ENCODE data around the gene ATG14.
"Not testable (repeated sequence)": the region's sequence is repeated elsewhere in the genome, so short reads cannot be mapped to it uniquely, and the experiment has no call there.

ATG14 gene

DNA sequence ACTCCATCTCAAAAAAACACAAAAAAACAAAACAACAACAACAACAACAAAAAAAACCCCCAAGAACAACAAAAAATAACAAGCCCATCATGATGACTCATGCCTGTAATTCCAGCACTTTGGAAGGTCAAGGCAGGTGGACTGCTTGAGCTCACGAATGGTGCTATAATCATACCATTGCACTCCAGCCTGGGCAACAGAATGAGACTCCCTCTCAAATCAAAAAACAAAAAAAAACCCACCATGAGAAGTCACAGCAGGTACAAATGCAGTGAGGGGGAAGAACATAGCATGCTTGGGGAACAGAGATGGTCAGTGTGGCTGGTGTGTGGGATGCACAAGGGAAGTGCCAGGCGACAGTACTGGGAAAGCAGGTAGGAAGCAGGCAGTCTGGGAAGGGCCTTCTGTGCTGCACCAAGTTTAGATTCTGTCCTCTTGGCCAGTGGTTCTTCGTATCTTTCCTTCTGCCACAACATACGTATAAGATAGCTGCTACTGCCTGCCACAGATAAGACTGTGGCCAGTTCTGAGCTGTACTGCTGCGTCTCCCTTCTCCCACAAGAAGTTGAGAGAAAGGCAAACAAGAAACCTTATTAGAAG is 28.0 kb downstream of the ATG14 start:
- no peak for DNase-seq

DNA sequence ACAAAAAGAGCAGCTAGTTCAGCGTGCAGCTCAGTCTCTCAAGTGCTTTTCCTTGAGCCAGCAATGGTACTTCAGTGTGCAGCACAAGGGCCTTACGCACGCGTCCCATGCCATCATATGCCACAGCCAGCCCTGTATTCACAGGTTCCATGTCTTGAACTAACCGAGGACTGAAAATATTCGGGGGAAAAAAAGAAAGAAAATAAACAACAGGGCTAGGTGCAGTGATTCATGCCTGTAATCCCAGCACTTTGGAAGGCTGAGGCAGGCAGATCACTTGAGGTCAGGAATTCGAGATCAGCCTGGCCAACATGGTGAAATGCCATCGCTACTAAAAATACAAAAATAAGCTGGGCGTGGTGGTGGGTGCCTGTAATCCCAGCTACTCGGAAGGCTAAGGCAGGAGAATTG is 28.6 kb downstream of the ATG14 start:
- DNase-seq = not testable (repeated sequence)

DNA sequence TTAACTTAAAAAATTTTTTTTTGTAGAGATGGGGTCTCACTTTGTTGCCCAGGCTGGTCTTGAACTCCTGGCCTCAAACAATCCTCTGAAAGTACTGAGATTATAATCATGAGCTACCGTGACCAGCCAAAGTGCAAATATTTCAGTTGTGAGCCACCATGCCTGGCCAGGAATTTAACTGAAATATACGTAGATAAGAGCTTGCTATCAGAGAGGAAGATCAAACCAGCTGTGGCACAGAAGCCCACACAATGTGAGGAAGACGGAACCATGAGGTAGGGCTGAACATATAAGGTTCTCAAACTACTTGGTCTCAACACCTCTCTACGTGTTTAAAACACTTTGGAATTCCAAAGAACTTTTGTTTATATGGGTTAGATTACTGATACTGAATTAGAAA is 29.1 kb downstream of the ATG14 start:
- no peak for DNase-seq

DNA sequence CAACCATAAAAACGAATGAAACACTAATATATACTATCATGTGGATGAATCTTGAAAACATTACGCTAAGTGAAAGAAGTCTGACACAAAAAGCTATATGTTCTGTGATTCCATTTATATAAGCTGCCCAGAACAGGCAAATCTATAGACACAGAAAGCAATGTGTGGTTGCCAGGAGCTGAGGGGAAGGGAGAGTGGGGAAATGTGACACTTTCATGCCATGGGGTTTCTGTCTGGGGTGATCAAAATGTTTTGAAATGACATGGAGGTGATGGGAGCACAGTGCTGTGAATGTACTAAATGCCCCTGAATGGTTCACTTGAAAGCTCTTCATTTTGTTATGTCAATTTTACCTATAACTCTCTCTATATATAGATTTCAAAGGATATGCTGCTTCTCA is 30.1 kb downstream of the ATG14 start:
- DNase-seq = no peak

DNA sequence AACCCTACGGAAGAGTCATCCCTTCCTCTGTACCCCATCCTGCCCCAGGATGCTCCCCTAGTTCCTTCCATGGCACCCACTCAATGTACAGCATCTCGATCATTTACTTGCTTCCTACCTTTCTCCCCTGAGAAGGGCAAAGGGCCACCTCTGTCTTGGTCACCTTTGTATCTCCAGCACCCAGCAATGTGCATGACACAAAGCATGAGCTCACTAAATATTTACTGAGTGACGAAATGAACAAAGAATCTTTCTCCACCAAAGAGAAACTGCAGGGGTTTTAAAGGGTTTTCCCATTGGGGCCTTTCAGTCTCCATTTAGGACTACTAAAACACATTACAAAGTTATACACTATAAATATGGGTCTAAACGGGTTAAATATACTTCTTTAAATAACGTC is 30.6 kb downstream of the ATG14 start:
- no peak for DNase-seq

DNA sequence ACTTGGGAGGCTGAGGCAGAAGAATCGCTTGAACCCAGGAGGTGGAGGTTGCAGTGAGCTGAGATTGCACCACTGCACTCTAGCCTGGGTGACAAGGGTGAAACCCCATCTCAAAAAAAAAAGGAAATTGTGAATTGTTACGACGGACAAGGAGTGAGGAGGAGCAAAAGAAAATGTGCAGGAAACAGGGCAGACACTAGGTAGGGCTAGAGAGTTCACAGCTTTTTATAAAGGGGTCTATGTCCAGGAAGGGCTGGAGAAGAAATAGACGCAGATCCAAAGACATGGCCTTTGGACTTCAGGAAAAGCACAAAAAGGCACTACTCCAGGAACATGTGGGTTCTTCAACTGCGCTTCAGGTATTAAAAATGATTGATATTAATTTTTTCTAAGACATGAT is 34.4 kb downstream of the ATG14 start:
- DNase-seq = no peak

DNA sequence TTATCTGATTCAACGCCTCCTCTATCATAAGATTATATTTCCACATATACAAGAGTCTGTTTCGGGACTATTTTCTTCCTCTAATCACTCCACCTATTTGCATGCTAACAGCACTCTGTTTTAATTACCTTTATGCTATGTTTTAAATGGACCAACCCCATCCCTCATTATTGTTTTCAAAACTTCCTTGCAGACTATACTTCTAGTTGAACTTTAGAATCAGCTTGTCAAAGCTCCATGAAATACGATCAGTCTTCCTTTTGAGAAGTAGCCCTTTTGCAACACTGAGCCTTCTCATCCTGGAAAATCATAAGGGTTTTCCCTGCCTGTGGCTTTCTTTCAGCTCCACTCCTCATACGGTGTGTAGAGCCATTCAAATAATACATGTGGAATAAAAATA is 36.9 kb downstream of the ATG14 start:
- DNase-seq = no peak

DNA sequence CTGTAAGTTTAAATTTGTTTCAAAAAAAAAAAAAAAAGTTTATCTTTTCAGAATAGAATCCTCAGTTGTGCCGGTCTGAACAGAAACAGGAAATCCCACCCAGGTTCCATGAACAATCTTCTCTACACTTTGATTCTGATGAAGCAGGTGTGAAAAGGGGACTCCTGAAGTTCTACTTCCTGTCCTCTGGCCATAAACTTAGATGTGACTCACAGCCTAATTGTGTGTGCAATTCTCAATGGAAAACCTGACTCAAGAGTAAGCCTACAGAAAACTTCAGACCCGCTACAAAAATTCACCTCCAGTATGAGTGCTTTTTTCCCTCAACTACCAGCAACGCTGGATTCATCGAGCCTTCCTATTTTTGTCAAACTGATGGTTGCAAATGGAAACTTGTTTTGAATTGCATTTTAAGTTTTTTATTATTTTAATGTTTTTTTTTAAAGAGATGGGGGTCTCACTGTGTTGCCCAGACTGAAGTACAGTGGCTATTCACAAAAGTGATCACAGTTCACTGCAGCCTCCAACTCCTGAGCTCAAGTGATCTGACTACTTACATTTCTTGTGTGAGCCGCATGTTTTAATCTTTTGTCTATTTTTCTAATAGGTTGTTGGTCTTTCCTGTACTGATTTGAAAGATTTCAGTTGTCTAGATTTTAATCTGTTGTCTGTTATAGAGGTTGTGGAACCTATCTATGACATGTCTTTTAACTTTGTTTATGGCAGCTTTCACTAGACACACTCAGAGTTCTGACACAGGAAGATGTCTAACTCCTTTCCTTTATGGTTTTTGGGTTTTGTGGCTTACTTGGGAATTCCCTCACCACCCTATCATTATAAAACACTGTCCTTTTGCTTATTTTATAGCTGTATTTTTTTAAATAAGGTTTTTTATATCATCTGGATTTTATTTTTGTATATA is 37.6 kb downstream of the ATG14 start:
- DNase-seq = no peak

DNA sequence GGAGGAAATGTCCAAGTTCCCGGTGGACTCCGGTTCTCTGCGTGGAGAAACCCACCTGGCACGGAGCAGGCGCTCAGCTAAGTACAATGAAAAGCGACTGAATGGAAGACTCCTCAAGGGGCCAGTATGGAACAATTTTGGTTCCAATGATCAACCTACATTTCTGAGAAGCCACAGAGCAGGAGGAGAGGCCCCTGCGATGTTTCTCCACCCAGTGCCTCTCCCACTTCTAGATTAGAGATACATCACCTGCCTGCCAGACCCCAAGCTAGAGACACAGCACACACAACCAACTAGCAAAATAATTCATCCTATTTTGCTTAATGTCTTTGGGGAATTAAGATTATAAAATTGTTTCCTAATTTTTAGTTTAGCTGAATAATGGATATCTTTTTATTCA is 38.8 kb downstream of the ATG14 start:
- no peak for DNase-seq

DNA sequence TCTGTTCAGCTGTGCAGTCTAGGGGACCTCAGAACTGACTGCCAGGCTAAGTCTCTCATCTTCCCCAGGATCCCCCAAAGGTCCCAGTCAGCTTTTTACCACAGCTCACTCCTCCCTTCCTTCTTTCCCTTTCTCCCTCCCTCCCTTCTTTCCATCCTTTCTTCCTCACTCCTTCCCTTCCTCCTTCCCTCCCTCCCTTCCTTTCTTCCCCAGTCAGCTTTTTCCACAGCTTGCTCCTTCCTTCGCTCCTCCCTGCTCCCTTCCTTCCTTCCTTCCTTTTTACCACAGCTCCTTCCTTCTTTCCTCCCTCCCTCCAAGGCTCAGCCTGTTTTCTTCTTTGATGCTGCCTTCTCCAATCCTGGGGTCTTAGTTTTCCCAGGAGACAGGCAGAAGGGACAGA is 39.2 kb downstream of the ATG14 start:
- no peak for DNase-seq

DNA sequence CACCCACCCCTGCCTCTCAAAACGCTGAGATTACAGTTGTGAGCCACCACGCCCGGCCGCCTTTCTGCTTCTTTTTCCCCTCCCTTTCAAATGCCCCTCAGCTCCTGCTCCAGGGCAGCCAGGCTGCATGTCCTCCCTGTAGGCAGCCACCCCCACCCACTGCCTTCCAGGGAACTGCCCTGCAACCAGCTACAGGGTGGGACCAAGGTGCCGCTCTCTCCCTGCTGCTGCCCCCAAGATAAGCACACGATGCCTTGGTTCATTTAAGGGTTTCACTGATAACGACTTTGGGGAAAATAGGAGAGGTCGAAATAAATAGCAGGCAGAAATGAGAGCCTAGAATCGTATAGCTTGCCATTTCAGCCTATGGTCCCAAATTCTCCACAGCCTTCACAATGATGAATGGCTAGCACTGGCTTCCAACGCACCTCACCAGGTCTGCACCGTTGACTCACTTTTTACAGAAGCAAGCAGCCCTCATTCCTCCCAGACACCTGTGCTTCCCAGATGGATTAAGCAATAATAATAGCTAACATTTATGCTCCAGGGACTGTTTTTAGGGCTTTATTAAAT is 40.7 kb downstream of the ATG14 start:
- DNase-seq = no peak

DNA sequence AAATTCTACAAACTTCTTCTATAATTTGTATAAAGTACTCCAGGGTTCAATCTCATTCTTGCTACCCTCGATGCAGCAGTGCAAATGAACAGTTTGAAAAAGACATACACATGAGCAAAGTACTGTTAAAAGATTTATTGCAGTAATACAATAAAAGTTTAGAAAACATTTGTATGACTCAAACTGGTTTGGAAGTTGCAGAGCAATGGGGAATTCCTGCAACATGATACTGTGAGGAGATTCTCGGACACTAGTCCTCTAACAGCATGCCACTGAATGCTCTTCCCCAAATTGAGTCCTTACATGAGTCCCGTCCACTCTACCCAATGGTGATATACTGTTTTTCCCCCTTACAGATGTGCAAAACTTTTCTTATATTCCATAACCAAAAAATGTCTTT is 45.4 kb downstream of the ATG14 start:
- no peak for DNase-seq

DNA sequence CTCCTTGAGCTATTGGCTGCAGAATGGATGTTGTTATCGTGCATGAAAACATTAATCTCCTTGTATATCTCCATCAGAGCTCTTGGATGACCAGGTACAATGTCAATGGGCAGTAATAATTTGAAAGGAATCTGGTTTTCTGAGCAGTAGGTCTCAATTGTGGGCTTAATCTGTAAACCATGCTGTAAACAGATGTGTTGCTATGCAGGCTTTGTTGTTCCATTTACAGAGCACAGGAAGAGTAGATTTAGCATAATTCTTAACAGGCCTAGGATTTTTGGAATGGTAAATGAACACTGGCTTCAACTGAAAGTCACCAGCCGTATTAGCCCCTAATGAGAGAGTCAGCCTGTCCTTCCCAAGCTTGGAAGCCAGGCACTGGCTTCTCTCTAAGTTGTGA is 50.4 kb downstream of the ATG14 start:
- DNase-seq = no peak

DNA sequence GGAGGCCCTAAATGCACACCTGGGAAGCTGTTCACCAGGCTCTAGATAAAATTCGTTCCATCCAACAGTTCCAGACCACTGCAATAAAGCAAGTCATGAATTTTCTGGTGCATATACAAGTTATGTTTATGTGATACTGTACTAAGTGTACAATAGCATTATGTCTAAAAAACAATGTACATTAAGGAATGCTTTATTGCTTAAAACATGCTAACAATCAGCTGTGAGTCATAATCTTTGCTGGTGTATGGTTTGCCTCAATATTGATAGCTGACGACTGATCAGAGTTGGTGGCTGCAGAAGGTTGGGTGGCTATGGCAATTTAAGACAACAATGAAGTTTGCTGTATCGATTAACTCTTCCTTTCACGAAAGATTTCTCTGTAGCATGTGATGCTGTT is 52.3 kb downstream of the ATG14 start:
- no peak for DNase-seq

DNA sequence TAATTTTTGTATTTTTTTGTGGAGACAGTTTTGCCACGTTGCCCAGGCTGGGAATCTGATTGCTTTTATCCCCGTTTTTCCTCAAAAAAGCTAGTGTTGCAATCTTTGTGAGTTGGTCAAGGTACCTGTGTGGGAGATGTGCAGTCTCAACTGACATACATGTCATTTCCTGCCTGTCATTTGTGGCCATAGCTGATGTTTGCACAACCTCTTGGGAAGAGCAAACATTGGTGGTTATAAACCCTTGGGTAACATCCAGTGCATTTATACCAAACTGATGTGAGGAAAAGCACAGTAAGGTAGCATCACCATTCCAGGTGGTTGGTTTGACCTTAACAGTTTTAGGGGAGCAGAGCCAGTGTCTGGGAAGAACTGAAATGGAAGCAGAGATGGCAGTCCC is 54.7 kb downstream of the ATG14 start:
- DNase-seq = no peak

DNA sequence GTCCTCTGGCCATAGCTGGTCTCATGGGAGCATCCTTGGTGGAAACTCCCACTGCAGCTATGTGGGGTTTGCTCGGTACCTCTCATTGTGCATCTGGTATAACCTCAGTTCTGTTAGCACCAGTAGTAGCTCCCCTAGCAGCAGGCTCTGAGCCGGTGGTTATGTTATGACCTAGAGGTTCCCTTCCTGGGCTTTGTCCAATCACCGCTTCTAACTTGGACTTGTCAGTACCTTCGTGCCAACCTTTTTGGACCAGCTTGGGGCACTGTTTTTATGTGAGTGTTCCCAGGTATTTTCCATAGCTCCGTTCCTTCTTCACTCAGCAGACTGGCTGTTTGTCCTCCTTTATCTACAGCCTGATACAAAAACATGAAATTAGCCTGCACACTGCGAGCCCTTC is 55.7 kb downstream of the ATG14 start:
- no peak for DNase-seq

DNA sequence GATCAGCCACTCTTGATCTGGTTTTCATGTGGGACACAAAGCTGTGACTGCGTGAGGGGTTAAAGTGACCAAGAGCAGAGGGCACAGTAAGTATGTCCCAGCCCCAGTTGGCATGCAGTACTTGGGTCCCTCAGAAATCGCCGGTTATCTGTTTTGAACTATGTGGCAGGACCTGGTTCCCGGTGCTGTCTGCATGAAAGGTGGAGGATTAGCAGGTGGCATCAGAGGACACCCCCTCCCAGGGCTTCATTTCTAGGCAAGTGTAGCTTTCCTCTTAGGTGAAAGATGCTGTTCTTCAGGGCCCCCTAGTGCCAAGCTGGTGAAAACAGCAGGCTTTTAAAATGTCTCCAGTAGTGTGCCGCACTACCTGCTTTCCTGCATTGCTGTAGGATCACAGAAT is 57.1 kb downstream of the ATG14 start:
- DNase-seq = peak; percentile 37 to 49

DNA sequence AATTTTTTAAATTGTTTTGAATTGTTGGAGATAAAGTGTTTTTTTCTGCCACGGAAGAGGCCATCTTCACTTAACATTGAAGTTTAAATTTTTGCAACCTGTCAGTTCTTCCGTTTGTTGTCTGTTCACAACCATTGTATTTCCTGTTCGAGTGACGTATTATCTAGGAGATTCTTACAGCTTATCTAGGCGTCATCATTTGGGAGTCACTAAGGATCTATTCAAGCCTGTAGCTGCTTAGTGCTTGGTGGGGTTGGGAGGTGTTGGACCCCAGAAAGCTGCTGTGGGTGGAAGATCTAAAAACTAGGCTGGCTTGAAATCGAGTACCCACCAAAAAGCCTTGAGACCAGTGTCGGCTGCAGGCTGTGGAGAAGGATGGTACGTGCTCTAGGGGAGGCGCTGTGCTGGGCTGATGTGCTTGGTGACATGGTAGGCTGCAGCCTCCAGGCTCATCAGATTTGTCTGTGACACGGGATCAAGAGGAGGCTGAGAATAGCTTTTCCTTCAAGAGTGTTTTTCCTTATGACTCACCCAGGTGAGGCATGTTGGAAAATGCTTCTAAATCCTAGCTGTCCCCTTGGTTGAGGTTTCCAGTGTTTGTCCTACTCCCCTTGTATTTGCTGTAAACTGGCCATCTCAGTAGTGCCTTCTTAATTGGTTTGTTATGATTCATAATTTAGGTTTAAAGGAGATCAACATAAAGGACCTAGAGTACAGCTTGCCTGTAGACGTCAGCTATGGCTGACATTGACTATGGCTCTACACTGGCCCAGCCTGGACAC is 57.8 kb downstream of the ATG14 start:
- no peak for DNase-seq

DNA sequence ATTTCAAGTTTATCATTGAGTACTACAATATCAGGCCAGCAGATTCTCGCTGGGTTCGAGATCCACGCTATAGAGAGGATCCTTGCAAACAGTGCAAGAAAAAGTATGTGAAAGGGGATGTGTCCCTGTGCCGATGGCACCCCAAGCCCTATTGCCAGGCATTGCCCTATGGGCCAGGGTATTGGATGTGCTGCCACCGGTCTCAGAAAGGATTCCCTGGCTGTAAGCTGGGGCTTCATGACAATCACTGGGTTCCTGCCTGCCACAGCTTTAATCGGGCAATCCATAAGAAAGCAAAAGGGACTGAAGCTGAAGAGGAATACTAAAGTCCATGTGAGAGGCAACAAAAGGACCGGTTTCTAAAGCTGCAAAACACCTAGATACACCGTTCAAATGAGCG is 59.4 kb downstream of the ATG14 start:
- no peak for DNase-seq

DNA sequence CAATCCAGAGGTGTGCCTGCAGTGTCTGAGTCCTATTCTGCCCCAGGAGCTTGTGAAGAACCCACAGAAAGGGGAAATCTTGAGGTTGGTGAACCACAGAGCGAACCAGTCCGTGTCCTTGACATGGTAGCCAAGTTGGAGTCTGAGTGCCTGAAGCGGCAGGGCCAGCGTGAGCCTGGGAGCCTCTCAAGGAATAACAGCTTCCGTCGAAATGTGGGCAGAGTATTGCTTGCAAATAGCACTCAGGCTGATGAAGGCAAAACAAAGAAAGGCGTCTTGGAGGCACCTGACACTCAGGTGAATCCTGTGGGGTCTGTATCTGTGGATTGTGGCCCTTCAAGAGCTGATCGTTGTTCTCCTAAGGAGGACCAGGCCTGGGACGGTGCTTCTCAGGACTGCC is 60.5 kb downstream of the ATG14 start:
- DNase-seq = no peak

DNA sequence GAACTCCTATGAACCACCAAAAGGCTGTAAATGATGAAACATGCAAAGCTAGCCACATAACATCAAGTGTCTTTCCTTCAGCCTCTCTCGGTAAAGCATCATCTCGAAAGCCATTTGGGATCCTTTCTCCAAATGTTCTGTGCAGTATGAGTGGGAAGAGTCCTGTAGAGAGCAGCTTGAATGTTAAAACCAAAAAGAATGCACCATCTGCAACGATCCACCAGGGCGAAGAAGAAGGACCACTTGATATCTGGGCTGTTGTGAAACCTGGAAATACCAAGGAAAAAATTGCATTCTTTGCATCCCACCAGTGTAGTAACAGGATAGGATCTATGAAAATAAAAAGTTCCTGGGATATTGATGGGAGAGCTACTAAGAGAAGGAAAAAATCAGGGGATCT is 61.2 kb downstream of the ATG14 start:
- DNase-seq = no peak

DNA sequence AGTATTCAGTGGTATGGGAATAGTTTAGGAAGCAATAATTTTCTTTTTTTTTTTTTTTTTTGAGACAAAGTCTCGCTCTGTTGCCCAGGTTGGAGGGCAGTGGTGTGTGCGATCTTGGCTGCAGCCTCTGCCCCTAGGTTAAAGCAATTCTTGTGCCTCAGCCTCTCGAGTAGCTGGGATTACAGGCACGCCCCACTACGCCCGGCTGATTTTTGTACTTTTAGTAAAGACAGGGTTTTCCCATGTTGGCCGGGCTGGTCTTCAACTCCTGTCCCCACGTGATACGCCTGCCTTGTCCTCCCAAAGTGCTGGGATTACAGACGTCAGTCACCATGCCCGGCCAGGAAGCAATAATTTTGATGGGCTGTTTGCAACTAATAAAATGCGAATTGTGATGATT is 62.1 kb downstream of the ATG14 start:
- DNase-seq = no peak

DNA sequence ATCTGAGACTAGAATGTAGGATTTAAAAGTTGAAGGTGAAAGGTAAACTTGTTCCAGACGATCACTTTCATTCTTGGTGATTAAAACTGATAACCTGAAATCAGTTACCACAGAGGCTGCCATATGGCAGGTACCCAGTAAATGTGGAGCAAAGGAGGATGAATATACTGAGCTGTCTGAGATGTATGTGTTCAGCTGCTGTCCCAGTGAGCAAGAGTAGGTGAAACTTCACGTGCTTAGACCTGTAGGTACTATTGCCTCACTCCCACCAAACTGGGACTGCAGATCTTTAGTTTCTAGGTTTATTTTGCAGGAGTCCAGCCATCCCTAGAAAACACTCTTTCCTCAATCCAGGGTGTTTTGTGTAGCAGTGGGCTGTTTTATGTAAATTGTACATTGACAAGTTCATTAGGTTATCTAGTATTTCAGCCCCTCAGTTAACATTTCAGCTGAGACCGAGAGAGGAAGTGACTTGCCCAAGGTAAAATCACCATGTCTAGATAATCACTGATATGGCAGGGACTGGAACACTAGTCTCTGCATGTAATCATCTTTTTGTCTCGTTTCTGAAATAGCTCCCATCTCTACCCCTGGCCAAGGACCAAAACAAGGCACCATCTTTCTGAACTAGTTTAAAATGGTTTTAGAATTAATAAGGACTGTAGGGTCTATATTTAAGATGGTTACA is 62.7 kb downstream of the ATG14 start:
- no peak for DNase-seq
